KMS-11 (cell line): ENCODE measurements around the gene POLR2F.
"Not testable (repeated sequence)": the region's sequence is repeated elsewhere in the genome, so short reads cannot be mapped to it uniquely, and the experiment has no call there.

Source experiments
- H2AFZ ChIP-seq: fragments of 200-600 bp; sonication (generic); 2 replicates; pipeline ENCODE4 v1.6.1; 2016; ENCODE audit warnings: antibody characterized with exemption, mixed run types, low read depth
- H3K27ac ChIP-seq: fragments of 200-600 bp; sonication (generic); 2 replicates; pipeline ENCODE4 v1.6.1; 2016; ENCODE audit warnings: mild to moderate bottlenecking, mixed run types
- H3K27me3 ChIP-seq: fragments of 200-600 bp; sonication (generic); 2 replicates; pipeline ENCODE4 v1.6.1; 2017; ENCODE audit warnings: mild to moderate bottlenecking, low read depth, mixed run types, moderate library complexity; ENCODE audit not compliant: insufficient read depth
- H3K36me3 ChIP-seq: fragments of 200-600 bp; sonication (generic); 2 replicates; pipeline ENCODE4 v1.6.1; 2017; ENCODE audit warnings: mild to moderate bottlenecking, mixed run types; ENCODE audit not compliant: insufficient read depth
- H3K4me1 ChIP-seq: fragments of 200-600 bp; sonication (generic); 2 replicates; pipeline ENCODE4 v1.6.1; 2016; ENCODE audit warnings: mild to moderate bottlenecking, low read depth, mixed run types; ENCODE audit not compliant: poor library complexity, severe bottlenecking
- H3K4me2 ChIP-seq: fragments of 200-600 bp; sonication (generic); 2 replicates; pipeline ENCODE4 v1.7.0; 2016; ENCODE audit warnings: mild to moderate bottlenecking, mixed run types
- H3K4me3 ChIP-seq: fragments of 200-600 bp; sonication (generic); IDR thresholded peaks from 2 replicates; pipeline ENCODE4 v1.6.1; 2017; ENCODE audit warnings: low read depth, low read length, mixed read lengths; ENCODE audit not compliant: insufficient read depth
- H3K79me2 ChIP-seq: fragments of 200-600 bp; sonication (generic); 2 replicates; pipeline ENCODE4 v1.6.1; 2016; ENCODE audit warnings: low read depth, mixed run types; ENCODE audit not compliant: insufficient read depth
- H3K9ac ChIP-seq: fragments of 200-600 bp; sonication (generic); 2 replicates; pipeline ENCODE4 v1.6.1; 2016; ENCODE audit warnings: mild to moderate bottlenecking, mixed run types
- H4K20me1 ChIP-seq: fragments of 200-600 bp; sonication (generic); 2 replicates; pipeline ENCODE4 v1.6.1; 2016; ENCODE audit warnings: mild to moderate bottlenecking, mixed run types; ENCODE audit not compliant: insufficient read depth
- TF ChIP-seq, protein P1 (sequence below): fragments of 200-600 bp; sonication (generic); conservative IDR thresholded peaks from 2 replicates; pipeline ENCODE4 v1.6.1; 2017; ENCODE audit warnings: low read depth, mild to moderate bottlenecking, antibody characterized with exemption, low read length, moderate library complexity, mixed read lengths

The POLR2F gene

DNA sequence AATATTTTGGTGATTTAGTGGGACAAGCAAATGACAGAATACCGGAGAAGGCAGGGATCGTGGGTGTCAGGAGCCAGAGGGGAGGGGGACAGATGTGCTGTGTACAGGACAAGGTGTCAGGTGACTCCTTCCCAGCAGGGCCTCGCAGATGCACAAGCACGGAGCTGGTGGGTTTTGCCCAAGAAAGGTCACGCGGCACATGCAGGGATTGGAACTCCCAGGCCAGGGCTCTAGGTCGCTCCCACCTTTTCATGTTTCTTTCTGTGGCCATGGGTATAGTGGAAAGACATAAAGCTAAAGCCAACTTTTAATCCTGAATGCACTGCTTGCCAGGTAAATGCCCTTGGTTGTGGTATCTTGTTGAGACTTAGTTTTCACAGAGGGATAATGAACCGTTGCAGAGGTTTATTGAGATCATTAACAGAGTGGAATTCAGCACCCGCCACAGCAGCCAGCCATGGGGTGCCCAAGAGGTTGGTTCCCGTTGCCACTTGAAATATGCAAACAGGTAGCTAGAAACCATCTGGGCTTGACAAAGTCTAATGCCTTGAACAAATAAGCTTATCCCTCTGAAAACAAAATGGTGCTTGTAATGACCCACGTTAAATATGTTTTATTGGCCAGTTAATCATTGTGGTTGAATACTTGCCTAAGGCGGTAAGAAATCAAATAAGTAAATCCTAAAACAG is 10.2 kb upstream of the POLR2F start:
- Histone ChIP-seq H3K27me3 (no peaks in the 10 kb centered on the region), H3K4me1 (no peaks in the 10 kb centered on the region), H3K4me2 (no peak overlapping the region), H4K20me1 (no peaks in the 10 kb centered on the region), H3K9ac (no peak overlapping the region), H3K27ac (no peak overlapping the region), H3K79me2 (no peaks in the 10 kb centered on the region), H3K36me3 (no peaks in the 10 kb centered on the region), H3K4me3 (no peak overlapping the region), H2AFZ (no peak overlapping the region)
- TF ChIP-seq, protein P1, sequence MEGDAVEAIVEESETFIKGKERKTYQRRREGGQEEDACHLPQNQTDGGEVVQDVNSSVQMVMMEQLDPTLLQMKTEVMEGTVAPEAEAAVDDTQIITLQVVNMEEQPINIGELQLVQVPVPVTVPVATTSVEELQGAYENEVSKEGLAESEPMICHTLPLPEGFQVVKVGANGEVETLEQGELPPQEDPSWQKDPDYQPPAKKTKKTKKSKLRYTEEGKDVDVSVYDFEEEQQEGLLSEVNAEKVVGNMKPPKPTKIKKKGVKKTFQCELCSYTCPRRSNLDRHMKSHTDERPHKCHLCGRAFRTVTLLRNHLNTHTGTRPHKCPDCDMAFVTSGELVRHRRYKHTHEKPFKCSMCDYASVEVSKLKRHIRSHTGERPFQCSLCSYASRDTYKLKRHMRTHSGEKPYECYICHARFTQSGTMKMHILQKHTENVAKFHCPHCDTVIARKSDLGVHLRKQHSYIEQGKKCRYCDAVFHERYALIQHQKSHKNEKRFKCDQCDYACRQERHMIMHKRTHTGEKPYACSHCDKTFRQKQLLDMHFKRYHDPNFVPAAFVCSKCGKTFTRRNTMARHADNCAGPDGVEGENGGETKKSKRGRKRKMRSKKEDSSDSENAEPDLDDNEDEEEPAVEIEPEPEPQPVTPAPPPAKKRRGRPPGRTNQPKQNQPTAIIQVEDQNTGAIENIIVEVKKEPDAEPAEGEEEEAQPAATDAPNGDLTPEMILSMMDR, result no peak

DNA sequence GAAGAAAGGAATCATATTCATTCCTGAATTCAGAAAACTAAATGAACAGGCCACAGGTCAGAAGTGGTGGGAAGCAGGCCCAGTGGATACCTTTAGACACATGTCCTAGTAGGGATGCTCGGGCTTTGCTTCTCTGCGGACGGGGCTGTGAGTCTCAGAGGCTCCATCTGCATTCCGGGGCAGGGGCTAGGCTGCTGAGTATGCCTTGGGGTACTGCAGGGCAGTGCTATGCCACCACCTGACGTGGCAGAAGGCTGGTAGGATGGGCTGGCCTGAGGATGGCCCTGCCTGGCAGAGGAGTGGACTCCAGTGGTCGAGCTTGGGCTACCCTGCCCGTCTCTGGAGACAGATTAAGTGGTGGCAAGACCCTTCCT is 9.7 kb upstream of the POLR2F start:
- H3K4me3 ChIP-seq, result no peak overlapping the region
- no peak overlapping the region for H3K9ac ChIP-seq
- no peak overlapping the region for H3K27ac ChIP-seq
- no peak overlapping the region for H2AFZ ChIP-seq
- H3K36me3 ChIP-seq, result no peaks in the 10 kb centered on the region
- no peak overlapping the region for H3K4me2 ChIP-seq
- H3K4me1 ChIP-seq, result no peaks in the 10 kb centered on the region
- no peaks in the 10 kb centered on the region for H4K20me1 ChIP-seq
- H3K79me2 ChIP-seq, result no peaks in the 10 kb centered on the region
- TF ChIP-seq, protein P1, result no peak
- no peaks in the 10 kb centered on the region for H3K27me3 ChIP-seq

DNA sequence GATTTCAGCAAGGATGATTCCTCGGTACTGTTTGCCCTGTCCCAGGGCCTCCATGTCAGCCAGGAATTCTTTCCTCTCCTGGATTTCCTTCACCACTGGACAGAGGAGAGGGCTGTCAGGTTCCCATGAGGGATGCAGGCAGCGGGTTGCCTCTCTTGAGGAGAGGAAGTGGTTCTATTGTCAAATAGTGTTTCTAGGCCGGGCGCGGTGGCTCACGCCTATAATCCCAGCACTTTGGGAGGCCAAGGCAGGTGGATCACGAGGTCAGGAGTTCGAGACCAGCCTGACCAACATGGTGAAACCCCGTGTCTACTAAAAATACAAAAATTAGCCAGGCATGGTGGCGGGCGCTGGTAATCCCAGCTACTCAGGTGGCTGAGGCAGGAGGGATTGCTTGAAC is 9.1 kb upstream of the POLR2F start:
- H3K79me2 ChIP-seq, H3K36me3 ChIP-seq, H3K27me3 ChIP-seq, H3K4me1 ChIP-seq, H4K20me1 ChIP-seq, H2AFZ ChIP-seq, H3K27ac ChIP-seq, H3K4me3 ChIP-seq, H3K9ac ChIP-seq, H3K4me2 ChIP-seq: not testable (repeated sequence)

DNA sequence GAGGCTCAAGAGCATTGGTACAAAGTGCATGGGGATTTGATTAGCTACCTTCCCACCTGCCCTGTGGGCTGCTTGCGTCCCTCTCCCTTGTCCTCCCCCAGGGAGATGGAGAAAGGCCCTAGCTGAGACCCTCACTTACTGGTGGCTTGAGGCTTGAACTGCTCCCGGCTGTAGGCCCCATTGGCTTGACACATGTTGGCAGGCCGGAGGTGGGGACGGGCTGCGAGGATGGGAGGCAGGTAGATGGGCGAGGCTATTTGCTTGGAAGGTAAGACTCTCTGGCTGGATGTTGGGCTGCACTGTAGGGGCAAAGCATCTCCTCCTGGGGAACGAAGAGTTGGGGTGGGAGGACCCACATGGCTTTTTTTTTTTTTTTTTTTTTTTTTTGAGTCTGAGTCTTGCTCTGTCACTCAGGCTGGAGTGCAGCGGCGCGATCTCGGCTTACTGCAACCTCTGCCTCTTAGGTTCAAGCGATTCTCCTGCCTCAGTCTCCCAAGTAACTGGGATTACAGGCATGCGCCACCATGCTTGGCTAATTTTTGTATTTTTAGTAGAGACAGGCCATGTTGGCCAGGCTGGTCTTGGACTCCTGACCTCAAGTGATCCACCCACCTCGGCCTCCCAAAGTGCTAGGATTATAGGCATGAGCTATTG is 6.2 kb upstream of the POLR2F start:
- H3K4me3 ChIP-seq, H3K4me2 ChIP-seq, H3K27me3 ChIP-seq, H3K27ac ChIP-seq, H3K9ac ChIP-seq, H3K4me1 ChIP-seq, H2AFZ ChIP-seq, H3K79me2 ChIP-seq, H3K36me3 ChIP-seq, H4K20me1 ChIP-seq: not testable (repeated sequence)

DNA sequence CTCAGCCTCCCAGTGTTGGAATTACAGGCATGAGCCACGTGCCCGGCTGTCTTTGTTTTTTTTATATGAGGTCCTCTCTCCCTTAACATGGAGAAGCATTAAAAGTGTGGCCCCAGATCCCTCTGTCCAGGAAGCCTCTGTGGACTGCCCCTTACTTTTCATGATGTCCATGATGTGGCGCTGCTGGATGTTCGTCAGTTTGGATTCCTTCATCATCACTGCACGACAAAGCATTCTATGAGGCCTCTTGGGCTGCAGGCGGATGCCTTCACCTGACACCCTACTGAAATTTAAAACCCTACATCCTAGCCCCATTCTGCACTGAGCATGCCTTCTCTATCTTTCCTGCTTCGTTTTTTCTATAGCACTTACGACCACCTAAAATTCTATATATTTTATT is 2.2 kb upstream of the POLR2F start:
- Histone ChIP-seq H3K36me3 (no peaks in the 10 kb centered on the region; the same call in 1 of the 2 replicates), H3K4me1 (peaks cover 12% of the 10 kb centered on the region), H4K20me1 (no peaks in the 10 kb centered on the region), H3K27ac (no peak overlapping the region), H3K9ac (no peak overlapping the region), H3K4me3 (no peak overlapping the region), H3K4me2 (no peak overlapping the region), H3K27me3 (no peaks in the 10 kb centered on the region; the same call in 1 of the 2 replicates), H3K79me2 (peaks cover 21% of the 10 kb centered on the region), H2AFZ (no peak overlapping the region)
- TF ChIP-seq, protein P1, result no peak

DNA sequence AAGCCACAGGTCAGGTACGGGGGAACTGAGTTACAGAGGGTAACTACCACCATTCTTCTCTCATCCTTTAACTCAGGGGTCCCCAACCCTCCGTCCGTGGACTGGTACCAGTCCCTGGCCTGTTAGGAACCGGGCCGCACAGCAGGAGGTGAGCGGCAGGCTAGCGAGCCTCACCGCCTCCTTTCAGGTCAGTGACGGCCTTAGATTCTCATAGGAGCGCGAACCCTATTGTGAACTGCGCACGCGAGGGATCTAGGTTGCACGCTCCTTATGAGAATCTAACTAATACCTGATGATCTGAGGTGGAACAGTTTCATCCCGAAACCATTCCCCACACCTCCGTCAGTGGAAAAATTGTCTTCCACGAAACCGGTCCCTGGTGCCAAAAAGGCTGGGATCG is 870 bp upstream of the POLR2F start:
- H4K20me1 ChIP-seq, H3K36me3 ChIP-seq, H3K9ac ChIP-seq, H3K4me3 ChIP-seq, H3K27me3 ChIP-seq, H3K27ac ChIP-seq: not testable (repeated sequence)
- Histone ChIP-seq H2AFZ (peak overlapping the region; percentile 87; the same call in 1 of the 2 replicates), H3K4me1 (peaks cover 12% of the 10 kb centered on the region), H3K4me2 (peak overlapping the region; percentile 95), H3K79me2 (peaks cover 21% of the 10 kb centered on the region)
